HepG2 (cell line): ENCODE data around the gene THSD4. TPM values are rescaled to one million over a fixed set of nuclear protein-coding genes. Genes with fewer than 3 reads are reported as not detected.
A peak's percentile ranks its signal among the peaks of the same experiment; 100 is the strongest.

Experiments
- BCL6 ChIP-seq: IDR thresholded peaks from 2 replicates; pipeline ENCODE4 v1.6.1; 2016; ENCODE audit warnings: missing genetic modification reagents, missing compliant biosample characterization
- CEBPG ChIP-seq: IDR thresholded peaks from 2 replicates; pipeline ENCODE4 v1.6.1; 2016
- HDAC1 ChIP-seq: sonication (generic); formaldehyde crosslinking; IDR thresholded peaks from 2 replicates; pipeline ENCODE4 v1.5.1; 2020; ENCODE audit warnings: mild to moderate bottlenecking, missing genetic modification reagents
- HMG20A ChIP-seq: IDR thresholded peaks from 2 replicates; pipeline ENCODE4 v1.6.1; 2016; ENCODE audit warnings: borderline replicate concordance
- RAD21 ChIP-seq: fragments of 450-650 bp; formaldehyde crosslinking; IDR thresholded peaks from 2 replicates; pipeline ENCODE4 v1.5.0; 2020; ENCODE audit warnings: mild to moderate bottlenecking
- REL ChIP-seq: sonication (generic); formaldehyde crosslinking; conservative IDR thresholded peaks from 2 replicates; pipeline ENCODE4 v1.8.0; 2022; ENCODE audit warnings: mild to moderate bottlenecking, missing genetic modification reagents, moderate library complexity
- TEAD2 ChIP-seq: sonication (generic); formaldehyde crosslinking; IDR thresholded peaks from 2 replicates; pipeline ENCODE4 v1.9.0; 2021; ENCODE audit warnings: missing genetic modification reagents
- ZFP36L1 ChIP-seq: sonication (generic); formaldehyde crosslinking; IDR thresholded peaks from 2 replicates; pipeline ENCODE4 v1.8.0; 2022; ENCODE audit warnings: mild to moderate bottlenecking, missing genetic modification reagents, moderate library complexity
- ZNF205 ChIP-seq: IDR thresholded peaks from 2 replicates; pipeline ENCODE4 v1.6.1; 2018; ENCODE audit warnings: missing biosample characterization, missing genetic modification reagents
- ZNF331 ChIP-seq: sonication (generic); formaldehyde crosslinking; IDR thresholded peaks from 2 replicates; pipeline ENCODE4 v1.4.0; 2020; ENCODE audit warnings: missing genetic modification reagents
- ZNF382 ChIP-seq: sonication (generic); formaldehyde crosslinking; IDR thresholded peaks from 2 replicates; pipeline ENCODE4 v1.5.0; 2020; ENCODE audit warnings: missing genetic modification reagents, mild to moderate bottlenecking, borderline replicate concordance
- ZNF510 ChIP-seq: sonication (generic); formaldehyde crosslinking; IDR thresholded peaks from 2 replicates; pipeline ENCODE4 v1.4.0; 2020; ENCODE audit warnings: low read depth, mild to moderate bottlenecking, missing genetic modification reagents
- ZNF652 ChIP-seq: IDR thresholded peaks from 2 replicates; pipeline ENCODE4 v1.6.1; 2016; ENCODE audit warnings: low read depth, borderline replicate concordance
- ZNF780A ChIP-seq: sonication (generic); formaldehyde crosslinking; IDR thresholded peaks from 2 replicates; pipeline ENCODE4 v1.8.0; 2022; ENCODE audit warnings: mild to moderate bottlenecking, missing genetic modification reagents, moderate library complexity
- ZSCAN21 ChIP-seq: sonication (generic); formaldehyde crosslinking; IDR thresholded peaks from 2 replicates; pipeline ENCODE4 v1.8.0; 2022; ENCODE audit warnings: mild to moderate bottlenecking, missing genetic modification reagents, moderate library complexity, borderline replicate concordance
- polyA plus RNA-seq, 8 experiments: library from polyadenylated mRNA; depleted of rRNA in 3 of 8; stranded (reverse) in 7 of 8; unstranded in 1 of 8; fragments of >200 nt; fragmentation: Illumina TruSeq in 4 of 8; extraction: Trizol in 4 of 8; gene quantifications; 2 replicates each; pipeline versions ENCODE4 v1.2.1 to v1.2.3, GENCODE V29; 2011 to 2016; ENCODE audit warnings: low read depth in 4 of 8, missing spikeins in 1 of 8, mixed read lengths in 1 of 8; ENCODE audit not compliant: insufficient read depth in 1 of 8
- total RNA-seq, 5 experiments: library from RNA; depleted of rRNA; stranded (reverse); fragments of >200 nt; fragmentation: Illumina TruSeq; extraction: Trizol; gene quantifications; 2 replicates each; pipeline ENCODE4 v1.2.3, GENCODE V29; 2016; ENCODE audit warnings: low read depth in 1 of 5
- TF ChIP-seq, protein P1 (sequence below): sonication (generic); formaldehyde crosslinking; IDR thresholded peaks from 2 replicates; pipeline ENCODE4 v1.5.1; 2020; ENCODE audit warnings: missing genetic modification reagents, mild to moderate bottlenecking, borderline replicate concordance
- TF ChIP-seq, protein P2 (sequence below): sonication (generic); formaldehyde crosslinking; IDR thresholded peaks from 2 replicates; pipeline ENCODE4 v1.5.1; 2020; ENCODE audit warnings: missing genetic modification reagents, mild to moderate bottlenecking, borderline replicate concordance
- TF ChIP-seq, protein P3 (sequence below): sonication (generic); formaldehyde crosslinking; IDR thresholded peaks from 2 replicates; pipeline ENCODE4; 2020; ENCODE audit warnings: missing genetic modification reagents, mild to moderate bottlenecking, borderline replicate concordance
- TF ChIP-seq, protein P4 (sequence below): IDR thresholded peaks from 2 replicates; pipeline ENCODE4 v1.6.1; 2016
- TF ChIP-seq, protein P5 (sequence below): IDR thresholded peaks from 2 replicates; pipeline ENCODE4 v1.6.1; 2016; ENCODE audit warnings: low read depth, borderline replicate concordance

The THSD4 gene
- total and polyA plus RNA-seq, 2 of the 13 experiments (the other 11 are each of a cell fraction or from before 2014, with no cell fraction given), result 0.07 to 0.21 TPM

DNA sequence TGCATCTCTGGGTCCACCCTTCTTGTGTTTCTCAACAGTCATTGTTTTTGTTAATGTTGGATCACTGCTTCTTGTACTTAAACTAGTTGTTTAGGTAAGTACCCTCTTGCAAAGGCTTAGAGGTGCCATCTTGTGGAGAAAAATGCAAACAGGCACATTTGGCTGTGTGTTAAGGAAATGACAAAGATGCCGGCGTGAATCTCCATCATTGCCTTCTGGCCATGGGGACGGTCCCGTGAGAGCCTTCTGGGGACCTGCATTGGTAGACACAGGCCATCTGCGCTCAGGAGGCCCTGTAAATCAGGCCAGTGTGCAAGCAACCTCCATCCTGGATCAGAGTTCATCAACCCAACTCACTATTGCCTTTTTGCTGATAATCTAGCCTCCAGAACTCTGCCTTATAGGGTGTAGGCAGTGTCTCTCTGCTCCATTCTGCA is 536.5 kb downstream of the THSD4 start (continued):
- TF ChIP-seq, protein P1, sequence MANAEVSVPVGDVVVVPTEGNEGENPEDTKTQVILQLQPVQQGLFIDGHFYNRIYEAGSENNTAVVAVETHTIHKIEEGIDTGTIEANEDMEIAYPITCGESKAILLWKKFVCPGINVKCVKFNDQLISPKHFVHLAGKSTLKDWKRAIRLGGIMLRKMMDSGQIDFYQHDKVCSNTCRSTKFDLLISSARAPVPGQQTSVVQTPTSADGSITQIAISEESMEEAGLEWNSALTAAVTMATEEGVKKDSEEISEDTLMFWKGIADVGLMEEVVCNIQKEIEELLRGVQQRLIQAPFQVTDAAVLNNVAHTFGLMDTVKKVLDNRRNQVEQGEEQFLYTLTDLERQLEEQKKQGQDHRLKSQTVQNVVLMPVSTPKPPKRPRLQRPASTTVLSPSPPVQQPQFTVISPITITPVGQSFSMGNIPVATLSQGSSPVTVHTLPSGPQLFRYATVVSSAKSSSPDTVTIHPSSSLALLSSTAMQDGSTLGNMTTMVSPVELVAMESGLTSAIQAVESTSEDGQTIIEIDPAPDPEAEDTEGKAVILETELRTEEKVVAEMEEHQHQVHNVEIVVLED (CRISPR knock-in tag), result no peak
- TF ChIP-seq REL (CRISPR knock-in tag) (no peak), BCL6 (CRISPR knock-in tag) (0 out of 2 replicates have a peak, but pooled peaks have one; percentile 8), ZNF652 (0 out of 2 replicates have a peak, but pooled peaks have one; percentile 18), ZNF780A (CRISPR knock-in tag) (no peak), ZNF382 (CRISPR knock-in tag) (no peak), CEBPG (CRISPR knock-in tag) (0 out of 2 replicates have a peak, but pooled peaks have one; percentile 13), TEAD2 (no peak), ZNF331 (CRISPR knock-in tag) (0 out of 2 replicates have a peak, but pooled peaks have one; percentile 15), ZNF510 (CRISPR knock-in tag) (no peak), ZNF205 (CRISPR knock-in tag) (no peak), HMG20A (CRISPR knock-in tag) (peak; percentile 18; the same call in 1 of the 2 replicates), RAD21 (CRISPR knock-in tag) (peak; percentile 51), HDAC1 (no peak), ZSCAN21 (CRISPR knock-in tag) (no peak), ZFP36L1 (CRISPR knock-in tag) (no peak)
- TF ChIP-seq, protein P2, sequence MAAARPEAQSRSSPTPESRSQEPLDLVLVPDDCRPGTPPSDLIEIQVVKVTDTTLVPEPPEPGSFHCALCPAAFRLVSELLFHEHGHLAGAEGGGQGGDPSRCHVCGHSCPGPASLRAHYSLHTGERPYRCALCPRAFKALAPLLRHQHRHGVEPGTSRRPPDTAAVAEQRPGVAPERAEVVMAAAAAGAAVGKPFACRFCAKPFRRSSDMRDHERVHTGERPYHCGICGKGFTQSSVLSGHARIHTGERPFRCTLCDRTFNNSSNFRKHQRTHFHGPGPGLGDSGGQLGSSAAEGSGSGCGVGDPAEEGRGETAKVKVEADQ (CRISPR knock-in tag), result peak; percentile 57; the same call in 1 of the 2 replicates
- TF ChIP-seq, protein P3, sequence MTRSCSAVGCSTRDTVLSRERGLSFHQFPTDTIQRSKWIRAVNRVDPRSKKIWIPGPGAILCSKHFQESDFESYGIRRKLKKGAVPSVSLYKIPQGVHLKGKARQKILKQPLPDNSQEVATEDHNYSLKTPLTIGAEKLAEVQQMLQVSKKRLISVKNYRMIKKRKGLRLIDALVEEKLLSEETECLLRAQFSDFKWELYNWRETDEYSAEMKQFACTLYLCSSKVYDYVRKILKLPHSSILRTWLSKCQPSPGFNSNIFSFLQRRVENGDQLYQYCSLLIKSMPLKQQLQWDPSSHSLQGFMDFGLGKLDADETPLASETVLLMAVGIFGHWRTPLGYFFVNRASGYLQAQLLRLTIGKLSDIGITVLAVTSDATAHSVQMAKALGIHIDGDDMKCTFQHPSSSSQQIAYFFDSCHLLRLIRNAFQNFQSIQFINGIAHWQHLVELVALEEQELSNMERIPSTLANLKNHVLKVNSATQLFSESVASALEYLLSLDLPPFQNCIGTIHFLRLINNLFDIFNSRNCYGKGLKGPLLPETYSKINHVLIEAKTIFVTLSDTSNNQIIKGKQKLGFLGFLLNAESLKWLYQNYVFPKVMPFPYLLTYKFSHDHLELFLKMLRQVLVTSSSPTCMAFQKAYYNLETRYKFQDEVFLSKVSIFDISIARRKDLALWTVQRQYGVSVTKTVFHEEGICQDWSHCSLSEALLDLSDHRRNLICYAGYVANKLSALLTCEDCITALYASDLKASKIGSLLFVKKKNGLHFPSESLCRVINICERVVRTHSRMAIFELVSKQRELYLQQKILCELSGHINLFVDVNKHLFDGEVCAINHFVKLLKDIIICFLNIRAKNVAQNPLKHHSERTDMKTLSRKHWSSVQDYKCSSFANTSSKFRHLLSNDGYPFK (CRISPR knock-in tag), result no peak
- TF ChIP-seq, protein P4, sequence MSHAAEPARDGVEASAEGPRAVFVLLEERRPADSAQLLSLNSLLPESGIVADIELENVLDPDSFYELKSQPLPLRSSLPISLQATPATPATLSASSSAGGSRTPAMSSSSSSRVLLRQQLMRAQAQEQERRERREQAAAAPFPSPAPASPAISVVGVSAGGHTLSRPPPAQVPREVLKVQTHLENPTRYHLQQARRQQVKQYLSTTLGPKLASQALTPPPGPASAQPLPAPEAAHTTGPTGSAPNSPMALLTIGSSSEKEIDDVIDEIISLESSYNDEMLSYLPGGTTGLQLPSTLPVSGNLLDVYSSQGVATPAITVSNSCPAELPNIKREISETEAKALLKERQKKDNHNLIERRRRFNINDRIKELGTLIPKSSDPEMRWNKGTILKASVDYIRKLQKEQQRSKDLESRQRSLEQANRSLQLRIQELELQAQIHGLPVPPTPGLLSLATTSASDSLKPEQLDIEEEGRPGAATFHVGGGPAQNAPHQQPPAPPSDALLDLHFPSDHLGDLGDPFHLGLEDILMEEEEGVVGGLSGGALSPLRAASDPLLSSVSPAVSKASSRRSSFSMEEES (CRISPR knock-in tag), result no peak
- TF ChIP-seq, protein P5, sequence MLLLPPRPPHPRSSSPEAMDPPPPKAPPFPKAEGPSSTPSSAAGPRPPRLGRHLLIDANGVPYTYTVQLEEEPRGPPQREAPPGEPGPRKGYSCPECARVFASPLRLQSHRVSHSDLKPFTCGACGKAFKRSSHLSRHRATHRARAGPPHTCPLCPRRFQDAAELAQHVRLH (CRISPR knock-in tag), result no peak
